Loucy (cell line): ENCODE data around the gene COG3.

ENCODE experiments used
- H2AFZ ChIP-seq: fragments of 200-600 bp; sonication (generic); 2 replicates; pipeline ENCODE4 v1.6.0; 2016; ENCODE audit warnings: antibody characterized with exemption, mild to moderate bottlenecking, low read length, moderate library complexity
- H3F3A ChIP-seq: fragments of 200-600 bp; 2 replicates; pipeline ENCODE4 v1.6.0; 2016; ENCODE audit warnings: antibody characterized with exemption, low read depth, mild to moderate bottlenecking
- H3K27me3 ChIP-seq: fragments of 200-600 bp; sonication (generic); 2 replicates; pipeline ENCODE4 v1.6.1; 2014; ENCODE audit warnings: low read length, mild to moderate bottlenecking; ENCODE audit not compliant: insufficient read depth, poor library complexity, severe bottlenecking
- H3K36me3 ChIP-seq: fragments of 200-600 bp; sonication (generic); 2 replicates; pipeline ENCODE4 v1.6.1; 2016; ENCODE audit warnings: low read length; ENCODE audit not compliant: insufficient read depth
- H3K4me1 ChIP-seq: fragments of 200-600 bp; sonication (generic); 2 replicates; pipeline ENCODE4 v1.5.1; 2014; ENCODE audit warnings: low read length, mild to moderate bottlenecking; ENCODE audit not compliant: insufficient read depth, poor library complexity, severe bottlenecking
- H3K4me2 ChIP-seq: fragments of 200-600 bp; sonication (generic); 2 replicates; pipeline ENCODE4 v1.6.0; 2014; ENCODE audit warnings: antibody characterized with exemption, low read length, low read depth, mild to moderate bottlenecking; ENCODE audit not compliant: poor library complexity, severe bottlenecking
- H3K4me3 ChIP-seq: fragments of 200-600 bp; sonication (generic); 2 replicates; pipeline ENCODE4 v1.5.1; 2014; ENCODE audit warnings: low read length, mild to moderate bottlenecking, mixed read lengths; ENCODE audit not compliant: poor library complexity, severe bottlenecking
- H3K79me2 ChIP-seq: fragments of 200-600 bp; sonication (generic); 2 replicates; pipeline ENCODE4 v1.6.1; 2014; ENCODE audit warnings: low read length; ENCODE audit not compliant: insufficient read depth
- H3K9ac ChIP-seq: fragments of 200-600 bp; sonication (generic); 2 replicates; pipeline ENCODE4 v1.6.0; 2014; ENCODE audit warnings: mild to moderate bottlenecking, low read depth, low read length, moderate library complexity; ENCODE audit not compliant: poor library complexity, severe bottlenecking
- H3K9me2 ChIP-seq: fragments of 200-600 bp; sonication (generic); replicated peaks from 2 replicates; pipeline ENCODE4 v1.6.1; 2016; ENCODE audit warnings: low read depth, low read length, mixed read lengths
- H3K9me3 ChIP-seq: fragments of 200-600 bp; sonication (generic); 2 replicates; pipeline ENCODE4 v1.6.1; 2014; ENCODE audit warnings: mild to moderate bottlenecking, antibody characterized with exemption, low read length, low read depth; ENCODE audit not compliant: insufficient read depth
- H4K20me1 ChIP-seq: fragments of 200-600 bp; sonication (generic); 2 replicates; pipeline ENCODE4 v1.6.0; 2014; ENCODE audit warnings: antibody characterized with exemption, low read length, mild to moderate bottlenecking; ENCODE audit not compliant: insufficient read depth, poor library complexity, severe bottlenecking
- EZH2phosphoT487 ChIP-seq: fragments of 200-600 bp; IDR thresholded peaks from 2 replicates; pipeline ENCODE4 v1.6.1; 2018; ENCODE audit warnings: antibody characterized with exemption, mild to moderate bottlenecking, moderate library complexity, borderline replicate concordance
- TF ChIP-seq, protein P1 (sequence below): fragments of 200-600 bp; sonication (generic); conservative IDR thresholded peaks from 2 replicates; pipeline ENCODE4 v1.5.1; 2014; ENCODE audit warnings: mild to moderate bottlenecking, antibody characterized with exemption, low read length

The COG3 gene

GRCh38 chr13:45436953-45437352, 27.8 kb upstream of the COG3 start:
- TF ChIP-seq, protein P1, sequence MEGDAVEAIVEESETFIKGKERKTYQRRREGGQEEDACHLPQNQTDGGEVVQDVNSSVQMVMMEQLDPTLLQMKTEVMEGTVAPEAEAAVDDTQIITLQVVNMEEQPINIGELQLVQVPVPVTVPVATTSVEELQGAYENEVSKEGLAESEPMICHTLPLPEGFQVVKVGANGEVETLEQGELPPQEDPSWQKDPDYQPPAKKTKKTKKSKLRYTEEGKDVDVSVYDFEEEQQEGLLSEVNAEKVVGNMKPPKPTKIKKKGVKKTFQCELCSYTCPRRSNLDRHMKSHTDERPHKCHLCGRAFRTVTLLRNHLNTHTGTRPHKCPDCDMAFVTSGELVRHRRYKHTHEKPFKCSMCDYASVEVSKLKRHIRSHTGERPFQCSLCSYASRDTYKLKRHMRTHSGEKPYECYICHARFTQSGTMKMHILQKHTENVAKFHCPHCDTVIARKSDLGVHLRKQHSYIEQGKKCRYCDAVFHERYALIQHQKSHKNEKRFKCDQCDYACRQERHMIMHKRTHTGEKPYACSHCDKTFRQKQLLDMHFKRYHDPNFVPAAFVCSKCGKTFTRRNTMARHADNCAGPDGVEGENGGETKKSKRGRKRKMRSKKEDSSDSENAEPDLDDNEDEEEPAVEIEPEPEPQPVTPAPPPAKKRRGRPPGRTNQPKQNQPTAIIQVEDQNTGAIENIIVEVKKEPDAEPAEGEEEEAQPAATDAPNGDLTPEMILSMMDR, result no peak
- TF ChIP-seq EZH2phosphoT487, result no peak
- H4K20me1 ChIP-seq, result no peaks in the 10 kb centered on the region
- no peaks in the 10 kb centered on the region for H3F3A ChIP-seq
- H2AFZ ChIP-seq, result no peak overlapping the region
- H3K9me2 ChIP-seq, result no peaks in the 10 kb centered on the region
- H3K4me1 ChIP-seq, result no peaks in the 10 kb centered on the region
- H3K79me2 ChIP-seq, result no peaks in the 10 kb centered on the region
- no peak overlapping the region for H3K4me3 ChIP-seq
- H3K9ac ChIP-seq, result no peak overlapping the region
- H3K9me3 ChIP-seq, result no peaks in the 10 kb centered on the region
- no peaks in the 10 kb centered on the region for H3K27me3 ChIP-seq
- H3K4me2 ChIP-seq, result no peak overlapping the region
- no peaks in the 10 kb centered on the region for H3K36me3 ChIP-seq

DNA sequence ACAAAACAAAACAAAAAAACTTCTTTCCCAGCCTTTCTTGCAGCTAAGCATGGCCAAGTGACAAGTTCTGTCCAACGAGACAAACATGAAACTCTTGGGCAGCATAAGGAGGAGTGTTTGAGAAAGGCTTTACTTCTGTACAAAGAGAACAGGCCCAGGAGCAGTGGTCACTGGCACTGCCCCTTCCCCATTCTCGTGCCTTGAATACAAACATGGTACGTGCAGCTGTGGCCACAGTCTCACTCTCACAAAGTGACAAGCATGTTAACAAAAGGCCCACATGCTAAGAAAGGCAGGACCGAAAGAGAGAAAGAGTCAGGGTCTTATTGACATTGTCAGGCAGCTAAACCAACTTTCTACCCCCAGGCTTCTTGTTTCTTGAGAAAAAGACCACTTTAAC, 26.8 kb upstream of the COG3 start:
- H3K9ac ChIP-seq, result no peak overlapping the region
- H3K4me2 ChIP-seq, result no peak overlapping the region
- H4K20me1 ChIP-seq, result no peaks in the 10 kb centered on the region
- no peaks in the 10 kb centered on the region for H3K9me3 ChIP-seq
- H2AFZ ChIP-seq, result no peak overlapping the region
- TF ChIP-seq, protein P1, result no peak
- no peak for TF ChIP-seq EZH2phosphoT487
- no peaks in the 10 kb centered on the region for H3F3A ChIP-seq
- H3K79me2 ChIP-seq, result no peaks in the 10 kb centered on the region
- H3K4me1 ChIP-seq, result no peaks in the 10 kb centered on the region
- no peaks in the 10 kb centered on the region for H3K36me3 ChIP-seq
- no peaks in the 10 kb centered on the region for H3K27me3 ChIP-seq
- H3K9me2 ChIP-seq, result no peaks in the 10 kb centered on the region
- H3K4me3 ChIP-seq, result no peak overlapping the region

DNA sequence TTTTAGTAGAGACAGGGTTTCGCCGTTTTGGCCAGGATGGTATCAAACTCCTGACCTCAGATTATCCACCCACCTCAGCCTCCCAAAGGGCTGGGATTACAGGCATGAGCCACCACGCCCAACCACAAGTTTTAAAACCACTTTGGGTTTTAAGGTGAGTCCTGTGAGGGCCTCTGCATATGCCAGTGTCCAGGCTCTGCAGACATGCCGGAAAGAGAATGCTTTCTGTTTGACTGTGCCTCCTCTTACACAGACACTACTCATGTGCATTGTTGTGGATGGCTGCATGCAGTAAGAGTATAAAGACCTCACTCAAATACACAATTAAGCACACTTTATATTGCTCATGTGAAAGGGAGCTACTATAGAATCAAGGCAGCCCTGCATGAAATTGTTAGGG, 25.7 kb upstream of the COG3 start:
- no peak overlapping the region for H3K4me3 ChIP-seq
- H3K79me2 ChIP-seq, result no peaks in the 10 kb centered on the region
- no peaks in the 10 kb centered on the region for H3K36me3 ChIP-seq
- no peaks in the 10 kb centered on the region for H3K27me3 ChIP-seq
- no peak overlapping the region for H3K9ac ChIP-seq
- no peaks in the 10 kb centered on the region for H4K20me1 ChIP-seq
- H3K4me1 ChIP-seq, result no peaks in the 10 kb centered on the region
- H3F3A ChIP-seq, result no peaks in the 10 kb centered on the region
- TF ChIP-seq EZH2phosphoT487, result no peak
- TF ChIP-seq, protein P1, result no peak
- no peaks in the 10 kb centered on the region for H3K9me3 ChIP-seq
- H3K9me2 ChIP-seq, result no peaks in the 10 kb centered on the region
- no peak overlapping the region for H3K4me2 ChIP-seq
- 0 out of 2 replicates have a peak overlapping the region, but pooled peaks have one; percentile 46 for H2AFZ ChIP-seq
